NCI-H2081 (cell line): Measurements from ENCODE around the gene KAZN.

Experiments used
- DNase-seq, 2 experiments: peaks; one replicate each; lab custom pipeline; 2025; lab: John Stamatoyannopoulos, UW

Gene KAZN

DNA sequence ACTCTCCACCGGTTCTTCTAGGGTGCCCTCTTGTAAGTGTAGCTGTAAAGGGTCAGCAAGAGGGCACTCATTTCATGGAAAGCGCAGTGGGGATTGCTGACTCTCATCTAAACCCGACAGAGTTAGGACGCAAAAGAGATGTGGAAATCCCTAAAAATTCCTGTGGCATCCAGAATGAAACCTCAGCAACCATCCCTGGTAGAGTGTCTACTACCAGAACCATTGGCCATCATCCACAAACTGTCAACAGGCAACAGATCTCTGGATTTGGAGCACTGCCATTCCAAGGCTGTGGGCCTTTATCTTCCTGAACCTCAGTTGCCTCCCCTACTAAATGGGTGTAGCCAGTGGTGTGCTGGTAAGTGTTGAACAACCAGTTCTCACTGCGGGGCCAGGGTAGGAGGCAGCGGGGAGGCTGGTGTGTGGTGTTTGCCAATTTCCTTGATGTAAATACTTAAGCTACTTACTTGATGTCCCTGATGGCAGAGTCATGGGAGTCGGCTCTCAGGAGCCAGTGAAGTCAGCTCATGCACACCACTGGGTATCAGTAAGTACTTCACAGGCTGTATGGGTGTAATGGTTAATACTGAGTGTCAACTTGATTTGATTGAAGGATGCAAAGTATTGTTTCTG, 195.8 kb downstream of the KAZN start:
- no peak for DNase-seq

DNA sequence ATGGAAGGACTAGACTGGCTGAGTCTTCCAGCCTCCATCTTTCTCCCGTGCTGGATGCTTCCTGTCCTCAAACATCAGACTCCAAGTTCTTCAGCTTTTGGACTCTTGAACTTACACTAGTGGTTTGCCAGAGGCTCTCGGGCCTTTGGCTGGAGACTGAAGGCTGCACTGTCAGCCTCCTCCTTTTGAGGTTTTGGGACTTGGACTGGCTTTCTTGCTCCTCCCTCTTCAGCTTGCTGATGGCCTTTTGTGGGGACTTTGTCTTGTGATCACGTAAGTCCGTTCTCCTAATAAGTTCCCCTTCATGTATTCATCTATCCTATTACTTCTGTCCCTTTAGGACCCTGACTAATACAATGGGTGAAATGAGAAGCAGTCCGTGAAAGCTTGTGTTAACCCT, 196.4 kb downstream of the KAZN start:
- no peak for DNase-seq

DNA sequence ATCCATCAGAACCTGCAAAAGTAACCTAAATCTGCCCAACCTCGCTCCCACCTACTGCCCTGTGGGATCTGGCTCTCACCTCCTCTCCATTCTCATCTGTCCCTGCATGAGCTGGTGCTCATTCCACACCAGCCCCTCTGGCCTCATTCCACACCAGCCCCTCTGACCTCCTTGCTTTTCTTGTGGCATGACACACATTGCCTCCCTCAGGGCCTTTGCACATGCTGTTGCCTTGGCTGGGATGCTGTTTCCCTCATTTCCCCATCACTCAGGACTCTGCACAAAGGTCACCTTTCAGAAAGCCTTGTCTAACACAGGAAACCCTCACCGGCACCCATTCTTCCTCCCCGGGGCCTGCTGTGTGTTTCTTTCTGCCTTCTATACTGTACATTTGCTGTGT, 197.1 kb downstream of the KAZN start:
- DNase-seq: no peak

DNA sequence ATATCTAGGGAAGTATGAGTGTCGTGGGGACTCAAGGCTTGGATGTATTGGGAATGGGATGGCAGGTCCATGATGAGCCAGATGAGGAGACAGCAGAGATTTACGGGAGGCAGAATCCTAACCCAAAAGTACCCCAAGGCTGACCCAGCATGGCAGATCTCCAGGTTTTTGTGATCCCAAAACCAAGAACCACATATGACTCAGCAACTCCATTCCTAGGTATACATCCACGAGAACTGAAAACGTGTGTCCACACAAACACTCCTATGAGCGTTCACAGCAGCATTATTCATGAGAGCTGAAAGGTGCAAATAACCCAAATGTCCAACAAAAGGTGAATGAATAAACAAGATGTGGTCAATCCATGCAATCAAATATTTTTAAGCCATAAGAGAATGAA, 201.5 kb downstream of the KAZN start:
- no peak for DNase-seq

GRCh38 chr1:14800500-14801076, 202.1 kb downstream of the KAZN start:
- no peak for DNase-seq

DNA sequence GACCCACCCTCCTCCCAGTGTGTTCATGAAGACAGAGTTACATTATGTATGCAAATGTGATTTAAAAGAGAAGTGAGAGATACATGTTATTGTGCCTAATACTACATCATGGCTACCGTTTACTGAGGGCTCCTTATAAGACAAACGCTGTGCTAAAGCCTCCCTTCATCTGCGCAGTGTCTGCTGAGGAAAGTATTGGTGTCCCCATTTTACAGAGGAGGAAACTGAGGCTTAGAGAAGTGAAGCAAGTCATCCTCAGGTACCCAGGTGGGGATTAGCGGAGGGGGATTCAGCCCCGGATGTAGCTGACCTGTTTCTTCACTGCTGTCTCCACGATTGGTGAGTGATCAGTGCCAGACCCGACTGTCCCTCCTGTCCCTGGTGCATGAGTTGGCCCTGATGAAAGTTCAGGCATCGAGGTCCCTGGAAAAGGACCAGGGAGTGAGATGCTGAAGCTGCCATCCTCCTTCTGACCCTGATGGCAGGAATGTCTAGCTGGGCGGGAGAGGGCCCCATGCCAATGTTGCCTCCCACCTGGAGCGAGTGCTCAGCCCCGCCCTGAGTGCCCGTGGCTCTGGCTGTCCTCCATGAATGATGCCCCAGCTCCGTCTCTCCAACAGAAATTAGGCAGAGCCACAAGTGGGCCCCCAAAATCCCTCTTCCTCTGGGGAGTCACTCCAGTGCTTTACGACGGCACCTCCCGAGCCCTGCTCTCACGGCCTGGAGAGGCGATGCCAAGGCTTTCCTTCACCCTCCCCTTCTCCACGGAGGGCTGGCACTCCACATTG, 204.7 kb downstream of the KAZN start:
- DNase-seq: no peak

DNA sequence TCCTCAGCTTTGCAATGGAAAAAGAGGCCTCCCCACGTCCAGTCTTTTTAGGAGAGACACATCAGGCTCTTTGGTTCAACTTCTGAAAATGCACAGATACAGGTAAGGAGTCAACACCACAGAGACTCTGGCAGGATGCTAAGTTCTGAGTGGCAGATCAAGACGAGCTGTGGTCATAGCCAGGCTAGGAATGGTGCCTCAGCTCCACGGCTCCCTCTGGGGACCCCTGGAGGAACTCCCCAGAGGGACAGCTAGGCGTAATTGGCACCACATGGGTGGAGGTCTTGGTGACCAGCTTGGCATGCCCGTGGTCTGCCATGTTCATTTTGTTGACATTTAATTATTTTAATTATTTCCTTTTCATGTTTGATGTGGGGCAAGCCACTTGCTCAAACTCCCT, 206.1 kb downstream of the KAZN start:
- DNase-seq: no peak

DNA sequence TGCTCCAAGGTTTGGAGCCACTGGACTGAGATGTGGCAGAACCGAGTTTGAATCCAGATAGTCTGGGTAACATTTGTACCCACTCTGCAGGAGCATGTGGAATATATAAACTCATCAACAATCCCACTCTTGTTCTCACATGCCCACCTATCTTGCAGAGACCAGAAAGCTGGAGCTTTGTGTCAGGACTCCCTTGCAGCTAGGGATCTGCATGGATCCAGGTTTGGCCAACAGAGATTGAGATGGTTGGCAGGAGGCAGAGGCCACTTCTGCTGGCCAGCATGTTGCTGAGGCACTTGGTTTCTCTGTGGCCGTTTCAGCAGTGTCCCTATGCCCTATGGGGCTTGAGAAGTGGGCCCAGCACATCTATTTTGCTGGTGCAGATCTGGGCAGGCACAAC, 208.3 kb downstream of the KAZN start:
- DNase-seq: no peak

DNA sequence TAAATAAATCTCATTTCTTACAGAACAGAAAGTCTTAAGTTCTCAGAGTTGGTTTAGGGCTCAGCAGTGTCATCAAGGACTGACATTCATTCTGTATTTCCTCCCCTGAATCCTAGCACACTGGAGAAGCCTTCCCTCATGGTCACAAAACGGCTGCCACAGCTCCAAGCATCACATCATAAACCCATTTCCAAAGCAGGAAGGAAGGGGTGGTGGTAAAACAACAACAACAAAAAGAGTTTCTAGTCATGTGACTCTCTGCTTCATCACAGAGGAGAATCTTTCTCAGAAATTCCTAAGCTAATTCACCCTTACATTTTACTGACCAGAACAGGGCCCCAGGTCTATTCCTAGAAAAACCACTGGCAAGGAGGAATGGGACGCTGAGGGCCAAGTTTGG, 210.3 kb downstream of the KAZN start:
- no peak for DNase-seq

DNA sequence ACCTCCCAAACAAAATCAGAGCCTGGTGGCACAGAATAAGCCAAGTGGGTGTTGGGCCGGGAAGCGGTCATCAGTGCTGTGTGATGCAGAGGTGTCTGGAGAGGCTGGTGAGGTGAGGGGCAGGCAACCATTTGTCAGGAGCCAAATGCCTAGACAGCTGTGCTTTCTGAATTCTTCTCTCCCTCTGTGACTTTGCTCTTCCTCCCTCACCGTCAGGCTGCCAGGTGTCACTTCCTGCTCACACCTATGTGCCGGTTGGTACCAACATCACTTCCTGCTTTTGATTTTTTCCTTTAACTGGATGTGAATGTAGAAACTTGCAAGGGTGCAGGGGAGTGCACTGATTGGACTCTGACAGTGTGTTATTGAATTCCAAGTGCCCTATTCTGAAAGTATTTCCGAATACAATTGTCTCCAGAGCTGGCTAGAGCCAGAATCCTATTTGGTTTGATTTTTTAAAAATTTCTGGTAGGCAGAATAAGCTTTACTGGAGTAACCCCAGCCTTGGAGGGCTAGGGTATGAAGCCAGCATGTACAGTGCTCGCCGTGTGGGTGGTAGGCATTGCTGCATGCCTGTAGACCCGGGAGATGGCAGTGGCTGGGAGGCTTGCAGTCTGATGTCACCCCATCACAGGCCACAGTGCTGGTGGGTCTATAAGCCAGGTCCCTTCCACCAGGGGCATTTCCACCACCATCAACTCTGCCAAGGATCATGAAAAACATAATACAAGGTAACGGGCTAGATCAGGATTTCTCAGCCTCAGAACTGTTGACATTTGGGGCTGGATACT, 210.9 kb downstream of the KAZN start:
- no peak for DNase-seq

- DNase-seq: no peak
Measured at GRCh38 chr1:14810595-14811361, 212.3 kb downstream of the KAZN start.

DNA sequence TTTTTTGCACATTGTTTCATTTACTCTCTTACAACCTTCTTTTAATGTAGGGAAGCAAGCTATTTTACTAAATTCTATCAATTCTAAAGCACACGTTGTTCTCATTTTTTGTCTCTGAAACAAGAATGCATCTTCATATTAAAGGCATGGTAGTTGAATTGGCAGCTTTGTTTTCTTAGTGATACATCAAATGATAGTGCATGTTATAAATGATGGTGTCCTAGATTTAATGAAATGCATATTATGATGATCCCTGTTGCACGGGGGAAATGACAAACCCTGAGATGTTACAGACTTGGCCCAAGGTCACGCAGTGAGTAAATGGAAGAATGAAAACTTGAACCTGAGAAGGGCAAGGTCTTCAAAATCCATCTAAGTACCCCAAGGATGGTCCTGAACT, 213.1 kb downstream of the KAZN start:
- DNase-seq: no peak

DNA sequence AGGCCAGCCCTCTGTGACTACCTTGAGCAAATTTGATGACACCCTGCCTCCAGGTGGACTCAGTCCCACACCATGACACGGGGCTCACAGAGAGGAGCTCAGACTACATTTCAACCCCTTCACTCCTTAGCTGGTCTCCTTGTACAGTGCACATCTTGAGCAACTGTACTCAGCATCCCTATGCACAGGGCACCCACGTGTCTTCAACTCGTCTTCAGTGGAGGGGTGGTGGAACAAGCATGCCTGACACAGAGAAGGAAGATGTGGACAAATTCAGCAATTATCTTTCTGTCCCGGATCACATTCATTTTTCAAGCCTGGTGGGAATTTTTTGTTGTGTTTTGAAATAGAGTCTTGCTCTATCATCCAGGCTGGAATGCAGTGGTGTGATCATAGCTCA, 213.7 kb downstream of the KAZN start:
- no peak for DNase-seq

GRCh38 chr1:14815175-14815877, 216.8 kb downstream of the KAZN start:
- peak in 1 of 2 experiments; percentile 47 for DNase-seq

DNA sequence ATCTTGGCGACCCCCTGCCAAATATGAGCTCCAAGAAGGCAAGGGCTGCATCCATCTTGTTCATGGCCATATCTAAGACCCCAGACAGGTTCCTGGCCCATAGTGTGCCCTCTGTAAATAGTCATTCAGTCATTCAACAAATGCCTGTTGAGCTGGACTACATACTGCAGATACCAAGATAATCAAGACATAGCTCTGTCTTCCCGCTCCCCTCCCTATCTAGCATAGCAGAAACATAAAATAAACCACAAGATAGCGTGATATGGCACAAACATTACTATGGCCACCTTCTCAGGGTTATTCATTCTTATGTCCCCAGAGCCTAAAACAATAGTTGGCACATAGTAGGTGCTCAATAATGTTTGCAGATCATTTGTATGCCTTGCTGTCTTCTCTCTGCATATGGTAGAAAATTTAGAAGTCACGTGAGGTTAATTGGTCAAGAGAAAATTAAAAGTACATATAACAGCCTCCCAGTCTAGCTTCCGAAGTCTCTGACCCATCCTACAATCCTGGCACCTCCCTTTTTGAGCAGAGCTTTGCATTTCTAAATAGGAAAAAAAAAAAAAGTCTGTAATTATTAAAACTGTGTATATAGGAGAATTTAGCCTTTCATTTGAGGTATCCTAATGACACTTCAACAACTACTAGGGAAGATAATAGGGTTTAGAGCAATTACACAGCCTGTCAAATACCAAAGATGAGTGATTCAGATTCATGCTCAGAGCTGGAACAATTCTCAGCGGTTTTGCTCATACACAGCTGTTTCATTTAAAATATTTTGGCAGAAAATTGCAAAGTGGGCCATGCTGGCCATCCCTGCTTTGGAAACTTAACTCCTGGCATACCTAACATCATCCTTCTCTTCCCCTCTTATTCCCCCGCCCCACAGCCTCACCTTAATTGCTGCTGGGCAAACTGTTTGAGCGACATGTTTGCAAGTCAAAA, 219.0 kb downstream of the KAZN start:
- no peak for DNase-seq

- DNase-seq: no peak
Measured at GRCh38 chr1:14820295-14821085, 222.0 kb downstream of the KAZN start.

- no peak for DNase-seq
Measured at GRCh38 chr1:14822493-14822892, 224.0 kb downstream of the KAZN start.

GRCh38 chr1:14822996-14823395, 224.5 kb downstream of the KAZN start:
- DNase-seq: no peak

GRCh38 chr1:14824314-14824915, 225.9 kb downstream of the KAZN start:
- no peak for DNase-seq
